Measurements from ENCODE around the gene TNS2. TPM values are rescaled to one million over a fixed set of nuclear protein-coding genes. Genes with fewer than 3 reads are reported as not detected.

Gene TNS2
- total RNA-seq, 1 donor from 2014 or later, result 2.5 TPM

DNA sequence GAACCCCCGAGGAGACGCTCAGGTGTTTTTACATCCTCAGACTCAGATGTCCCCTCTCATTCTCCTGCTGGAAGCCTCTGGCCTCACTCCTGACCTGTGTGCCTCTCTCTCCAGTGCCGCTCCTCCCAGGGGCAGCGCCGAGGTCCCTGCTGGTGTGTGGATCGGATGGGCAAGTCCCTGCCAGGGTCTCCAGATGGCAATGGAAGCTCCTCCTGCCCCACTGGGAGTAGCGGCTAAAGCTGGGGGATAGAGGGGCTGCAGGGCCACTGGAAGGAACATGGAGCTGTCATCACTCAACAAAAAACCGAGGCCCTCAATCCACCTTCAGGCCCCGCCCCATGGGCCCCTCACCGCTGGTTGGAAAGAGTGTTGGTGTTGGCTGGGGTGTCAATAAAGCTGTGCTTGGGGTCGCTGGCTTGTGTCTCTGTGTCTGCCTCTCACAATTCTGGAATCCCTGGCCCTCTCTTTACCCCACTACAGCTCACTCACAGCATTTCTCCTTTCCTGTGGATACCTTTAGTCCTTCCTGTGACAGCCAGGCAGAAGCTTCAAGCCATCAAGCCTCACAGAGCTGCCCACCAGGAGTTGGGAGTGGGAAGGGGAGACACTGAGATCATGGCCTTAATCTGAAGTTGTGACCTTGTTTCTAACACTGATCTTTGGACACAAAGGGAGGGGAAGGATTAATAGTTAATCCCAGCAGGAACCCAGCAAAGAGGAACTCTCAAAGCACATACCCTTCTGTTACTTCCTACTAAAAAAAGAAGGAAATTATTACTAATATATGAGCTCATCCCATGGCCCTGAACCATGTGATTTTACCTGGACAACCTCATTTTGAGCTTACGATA is 52.3 kb downstream of the TNS2 start:
- Mint-ChIP-seq H3K4me3 (ENCODE audit: unreplicated experiment) (no peak overlapping the region), H3K27me3 (ENCODE audit: unreplicated experiment) (peaks cover 16% of the 10 kb centered on the region), H3K27ac (ENCODE audit: unreplicated experiment) (no peak overlapping the region), H3K4me1 (ENCODE audit: low read depth, unreplicated experiment) (peaks cover 3% of the 10 kb centered on the region), H3K36me3 (ENCODE audit: unreplicated experiment) (no peaks in the 10 kb centered on the region), H3K9me3 (ENCODE audit: unreplicated experiment) (peaks cover 2% of the 10 kb centered on the region)
- TF ChIP-seq CTCF (IDR thresholded peaks at IDR 0.05; ENCODE audit: partially characterized antibody, unreplicated experiment), result no peak
- no peak for DNase-seq

DNA sequence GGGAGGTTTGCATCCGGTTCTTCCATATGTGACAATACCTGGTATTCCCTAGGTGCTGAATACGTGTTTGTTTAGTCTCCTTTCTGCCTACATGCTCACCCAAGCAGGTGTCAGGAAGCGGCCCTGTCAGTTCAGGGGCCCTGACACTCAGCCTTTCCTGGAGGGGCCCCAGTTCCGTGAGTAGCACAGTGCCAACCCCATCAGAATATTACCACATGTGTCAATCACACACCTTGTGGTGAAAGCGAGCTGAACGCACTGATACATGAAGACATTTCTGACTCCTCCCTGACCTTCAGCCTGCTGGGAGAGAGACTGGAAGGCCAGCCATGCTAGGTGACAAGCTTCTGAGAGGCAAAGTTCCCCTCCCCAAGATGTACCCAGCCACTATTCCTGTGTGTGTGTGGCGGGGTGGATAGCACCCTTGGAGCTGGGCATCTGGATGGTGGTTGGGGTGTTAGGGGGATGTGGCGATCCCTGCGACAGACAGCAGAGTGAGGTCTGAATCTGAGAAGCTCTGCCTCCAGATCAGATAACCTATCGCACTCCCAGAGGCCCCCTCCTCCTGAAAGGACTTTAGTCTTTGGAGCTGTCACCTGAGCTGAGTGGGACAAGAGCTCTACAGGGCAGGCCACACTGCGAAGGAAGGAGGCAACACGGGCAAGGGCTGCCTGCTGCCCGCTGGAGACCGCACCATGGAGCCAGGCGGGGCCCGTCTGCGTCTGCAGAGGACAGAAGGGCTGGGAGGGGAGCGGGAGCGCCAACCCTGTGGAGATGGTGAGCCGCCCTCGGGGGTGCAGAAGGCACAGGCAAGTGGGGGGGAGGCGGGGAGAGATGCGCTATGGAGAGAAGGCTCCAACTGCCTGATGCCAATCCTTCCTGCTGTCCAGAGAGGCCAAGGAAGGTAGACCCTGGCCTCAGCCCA is 53.3 kb downstream of the TNS2 start, which contains the start of gene SOAT2:
TSS of gene SOAT2 (plus strand) at position 604 of the 925 bp plus-strand sequence. CDS start at position 696, 92 bp downstream.
- no peak for DNase-seq
- H3K4me3 Mint-ChIP-seq (ENCODE audit: unreplicated experiment), result no peak within 1 kb of the TSS
- peaks cover 13% of the 10 kb centered on the region for H3K27me3 Mint-ChIP-seq (ENCODE audit: unreplicated experiment)
- TF ChIP-seq CTCF (IDR thresholded peaks at IDR 0.05; ENCODE audit: partially characterized antibody, unreplicated experiment), result no peak
- H3K9me3 Mint-ChIP-seq (ENCODE audit: unreplicated experiment), result peaks cover 2% of the 10 kb centered on the region
- no peaks in the 10 kb centered on the region for H3K36me3 Mint-ChIP-seq (ENCODE audit: unreplicated experiment)
- H3K4me1 Mint-ChIP-seq (ENCODE audit: low read depth, unreplicated experiment), result peaks cover under 1% of the 10 kb centered on the region
- H3K27ac Mint-ChIP-seq (ENCODE audit: unreplicated experiment), result no peak within 1 kb of the TSS

- TF ChIP-seq CTCF (IDR thresholded peaks at IDR 0.05; ENCODE audit: partially characterized antibody, unreplicated experiment), result no peak
- Mint-ChIP-seq H3K36me3 (ENCODE audit: unreplicated experiment) (no peaks in the 10 kb centered on the region), H3K27ac (ENCODE audit: unreplicated experiment) (no peak overlapping the region), H3K4me3 (ENCODE audit: unreplicated experiment) (no peak overlapping the region), H3K9me3 (ENCODE audit: unreplicated experiment) (peaks cover 2% of the 10 kb centered on the region), H3K4me1 (ENCODE audit: low read depth, unreplicated experiment) (no peaks in the 10 kb centered on the region), H3K27me3 (ENCODE audit: unreplicated experiment) (peaks cover 8% of the 10 kb centered on the region)
- DNase-seq, result no peak
Measured at GRCh38 chr12:53103860-53104305, 54.0 kb downstream of the TNS2 start.

DNA sequence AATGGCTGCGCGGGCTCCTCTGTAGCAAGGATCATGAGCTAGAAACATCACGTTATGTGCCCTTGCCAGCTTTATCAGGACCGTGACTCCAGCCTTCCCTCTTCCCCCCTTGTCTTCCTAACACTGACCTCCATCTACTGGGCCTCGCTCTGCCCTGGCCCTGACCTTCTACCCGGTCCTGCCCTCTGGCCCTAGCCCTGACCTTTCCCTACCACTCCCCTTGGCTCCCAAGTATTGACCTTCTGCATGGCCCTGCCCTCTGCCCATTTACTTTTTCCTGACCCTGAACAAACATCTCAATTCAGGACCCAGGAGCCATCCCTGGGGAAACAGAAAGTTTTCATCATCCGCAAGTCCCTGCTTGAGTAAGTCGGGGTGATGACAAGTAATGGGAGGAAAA is 55.4 kb downstream of the TNS2 start:
- H3K4me3 Mint-ChIP-seq (ENCODE audit: unreplicated experiment), result no peak overlapping the region
- no peaks in the 10 kb centered on the region for H3K9me3 Mint-ChIP-seq (ENCODE audit: unreplicated experiment)
- no peak overlapping the region for H3K27ac Mint-ChIP-seq (ENCODE audit: unreplicated experiment)
- DNase-seq, result no peak
- H3K36me3 Mint-ChIP-seq (ENCODE audit: unreplicated experiment), result no peaks in the 10 kb centered on the region
- no peak for TF ChIP-seq CTCF (IDR thresholded peaks at IDR 0.05; ENCODE audit: partially characterized antibody, unreplicated experiment)
- H3K27me3 Mint-ChIP-seq (ENCODE audit: unreplicated experiment), result peaks cover 2% of the 10 kb centered on the region
- H3K4me1 Mint-ChIP-seq (ENCODE audit: low read depth, unreplicated experiment), result no peaks in the 10 kb centered on the region

Data from glutamatergic neuron (in vitro differentiated cells).